ENCODE data around the gene SMIM41. TPM values are rescaled to one million over a fixed set of nuclear protein-coding genes. Genes with fewer than 3 reads are reported as not detected.

Gene SMIM41
- total RNA-seq, 2 experiments from 2014 or later: not detected

GRCh38 chr12:52052468-52053186, 26.9 kb upstream of the SMIM41 start:
- peak overlapping the region; percentile 88 for H3K4me3 Mint-ChIP-seq
- H3K36me3 Mint-ChIP-seq: peaks cover 23% of the 10 kb centered on the region
- intact Hi-C loops (cut with micrococcal nuclease): no loop called here
- CTCF ChIA-PET: interaction anchor here (1.4 to 4.1 kb wide), 4 partner anchors 9 to 27 kb away, joined by 5 to 71 read pairs (median 20); partner anchors contain the start of gene ATG101
- DNase-seq: peak; percentile 43
- H3K27ac Mint-ChIP-seq: peak overlapping the region; percentile 91
- POLR2A ChIA-PET: interaction anchor here (2.4 kb wide), 1 partner anchor 15 kb away, joined by 26 read pairs; no protein-coding TSS in a partner anchor
- H3K9me3 Mint-ChIP-seq: no peaks in the 10 kb centered on the region
- H3K27me3 Mint-ChIP-seq: no peaks in the 10 kb centered on the region
- peaks cover 27% of the 10 kb centered on the region for H3K4me1 Mint-ChIP-seq (ENCODE audit: low read depth)

GRCh38 chr12:52053536-52054209, 25.8 kb upstream of the SMIM41 start:
- POLR2A ChIA-PET: no interaction called here
- Mint-ChIP-seq H3K27me3 (no peaks in the 10 kb centered on the region), H3K36me3 (peaks cover 28% of the 10 kb centered on the region), H3K27ac (no peak overlapping the region), H3K4me1 (ENCODE audit: low read depth) (peaks cover 27% of the 10 kb centered on the region), H3K9me3 (no peaks in the 10 kb centered on the region), H3K4me3 (peak overlapping the region; percentile 88)
- DNase-seq: no peak
- CTCF ChIA-PET: interaction anchor here (4.1 kb wide), 2 partner anchors 16 to 28 kb away, joined by 35 to 71 read pairs; partner anchors contain the start of gene ATG101
- intact Hi-C loops (cut with micrococcal nuclease): no loop called here

GRCh38 chr12:52054231-52054832, 25.2 kb upstream of the SMIM41 start:
- Mint-ChIP-seq H3K27ac (no peak overlapping the region), H3K4me3 (no peak overlapping the region), H3K4me1 (ENCODE audit: low read depth) (peaks cover 24% of the 10 kb centered on the region), H3K9me3 (no peaks in the 10 kb centered on the region), H3K27me3 (no peaks in the 10 kb centered on the region), H3K36me3 (peaks cover 31% of the 10 kb centered on the region)
- CTCF ChIA-PET: interaction anchor here (0.8 to 4.1 kb wide), 5 partner anchors 16 to 31 kb away, joined by 3 to 71 read pairs (median 7); partner anchors contain the start of gene ATG101
- DNase-seq: no peak
- POLR2A ChIA-PET: no interaction called here
- intact Hi-C loops (cut with micrococcal nuclease): no loop called here

GRCh38 chr12:52054833-52055730, 24.4 kb upstream of the SMIM41 start:
- ChIA-PET CTCF (interaction anchor here (0.8 to 1.4 kb wide), 3 partner anchors 15 to 32 kb away, joined by 3 to 7 read pairs (median 4); partner anchors contain the start of gene ATG101), POLR2A (no interaction called here)
- H3K27ac Mint-ChIP-seq: no peak overlapping the region
- no peak for DNase-seq
- no peaks in the 10 kb centered on the region for H3K27me3 Mint-ChIP-seq
- intact Hi-C loops (cut with micrococcal nuclease): no loop called here
- H3K4me3 Mint-ChIP-seq: no peak overlapping the region
- H3K9me3 Mint-ChIP-seq: no peaks in the 10 kb centered on the region
- peaks cover 31% of the 10 kb centered on the region for H3K36me3 Mint-ChIP-seq
- peaks cover 17% of the 10 kb centered on the region for H3K4me1 Mint-ChIP-seq (ENCODE audit: low read depth)

DNA sequence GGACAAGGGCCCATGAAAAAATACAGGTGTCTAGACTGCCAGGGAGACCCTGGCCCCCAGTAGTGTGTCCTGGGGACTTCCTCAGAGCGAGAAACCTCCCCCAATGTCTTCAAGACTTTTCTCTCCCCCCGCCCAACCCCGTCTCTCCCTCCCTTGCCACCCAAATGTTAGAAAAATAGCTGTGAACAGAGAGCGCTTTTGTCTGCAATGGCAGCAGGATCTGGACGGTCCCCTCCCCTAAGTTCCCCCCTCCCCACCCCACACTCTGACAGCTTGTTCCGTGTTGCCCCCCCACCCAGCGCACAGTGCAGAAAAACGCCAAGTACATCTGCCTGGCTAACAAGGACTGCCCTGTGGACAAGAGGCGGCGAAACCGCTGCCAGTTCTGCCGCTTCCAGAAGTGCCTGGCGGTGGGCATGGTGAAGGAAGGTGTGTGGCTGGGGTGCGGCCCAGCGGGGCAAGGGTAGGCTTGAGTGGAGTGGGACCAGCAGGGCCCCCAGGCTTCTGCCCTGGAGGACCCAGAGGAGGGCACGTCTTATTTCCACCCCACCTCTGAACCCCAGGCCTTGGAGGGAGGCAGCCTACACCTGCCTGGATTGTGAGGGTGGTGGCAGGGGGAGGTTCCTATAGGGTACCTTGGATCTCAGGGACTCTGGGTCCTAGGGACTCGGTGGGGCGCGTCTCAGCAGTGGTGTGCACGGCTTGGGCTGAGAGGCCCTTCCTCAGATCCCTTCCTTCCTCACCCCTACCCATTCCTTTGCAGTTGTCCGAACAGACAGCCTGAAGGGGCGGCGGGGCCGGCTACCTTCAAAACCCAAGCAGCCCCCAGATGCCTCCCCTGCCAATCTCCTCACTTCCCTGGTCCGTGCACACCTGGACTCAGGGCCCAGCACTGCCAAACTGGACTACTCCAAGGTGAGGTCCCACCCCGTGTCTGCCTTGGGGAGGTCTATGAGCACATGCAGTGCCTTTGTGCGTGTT, 23.5 kb upstream of the SMIM41 start:
- intact Hi-C loops (cut with micrococcal nuclease): no loop called here
- ChIA-PET CTCF (interaction anchor here (1.0 to 1.4 kb wide), 2 partner anchors 31 to 33 kb away, joined by 3 to 7 read pairs; no protein-coding TSS in a partner anchor), POLR2A (no interaction called here)
- Mint-ChIP-seq H3K4me3 (no peak overlapping the region), H3K36me3 (peaks cover 31% of the 10 kb centered on the region), H3K27me3 (no peaks in the 10 kb centered on the region), H3K27ac (peak overlapping the region; percentile 10), H3K4me1 (ENCODE audit: low read depth) (peaks cover 12% of the 10 kb centered on the region), H3K9me3 (no peaks in the 10 kb centered on the region)
- no peak for DNase-seq

DNA sequence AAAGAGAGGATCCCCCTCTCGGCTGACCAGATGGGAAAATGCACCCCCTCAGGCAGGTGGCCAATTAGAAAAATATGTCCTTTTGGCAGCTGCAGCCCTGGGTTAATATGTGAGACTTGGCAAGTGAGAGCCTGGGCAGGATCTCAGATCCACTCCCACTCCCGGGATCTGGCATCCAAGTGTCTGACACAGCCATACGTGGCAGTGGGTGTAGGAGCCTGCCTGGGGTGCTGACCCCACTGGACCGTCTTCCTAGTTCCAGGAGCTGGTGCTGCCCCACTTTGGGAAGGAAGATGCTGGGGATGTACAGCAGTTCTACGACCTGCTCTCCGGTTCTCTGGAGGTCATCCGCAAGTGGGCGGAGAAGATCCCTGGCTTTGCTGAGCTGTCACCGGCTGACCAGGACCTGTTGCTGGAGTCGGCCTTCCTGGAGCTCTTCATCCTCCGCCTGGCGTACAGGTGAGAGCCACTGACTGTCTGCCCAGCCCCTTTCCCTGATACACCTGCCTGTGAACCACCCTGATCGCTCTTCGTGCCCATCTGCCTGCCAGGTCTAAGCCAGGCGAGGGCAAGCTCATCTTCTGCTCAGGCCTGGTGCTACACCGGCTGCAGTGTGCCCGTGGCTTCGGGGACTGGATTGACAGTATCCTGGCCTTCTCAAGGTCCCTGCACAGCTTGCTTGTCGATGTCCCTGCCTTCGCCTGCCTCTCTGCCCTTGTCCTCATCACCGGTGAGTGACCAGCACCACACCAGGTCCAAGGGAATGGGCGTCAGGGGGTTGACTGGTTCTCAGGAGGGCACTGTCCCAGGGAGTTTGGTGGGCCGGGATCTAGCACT, 22.5 kb upstream of the SMIM41 start:
- Mint-ChIP-seq H3K9me3 (no peaks in the 10 kb centered on the region), H3K27ac (no peak overlapping the region), H3K4me3 (no peak overlapping the region), H3K36me3 (peaks cover 29% of the 10 kb centered on the region), H3K27me3 (no peaks in the 10 kb centered on the region), H3K4me1 (ENCODE audit: low read depth) (peaks cover 11% of the 10 kb centered on the region)
- intact Hi-C loops (cut with micrococcal nuclease): no loop called here
- ChIA-PET POLR2A (no interaction called here), CTCF (no interaction called here)
- DNase-seq: no peak

DNA sequence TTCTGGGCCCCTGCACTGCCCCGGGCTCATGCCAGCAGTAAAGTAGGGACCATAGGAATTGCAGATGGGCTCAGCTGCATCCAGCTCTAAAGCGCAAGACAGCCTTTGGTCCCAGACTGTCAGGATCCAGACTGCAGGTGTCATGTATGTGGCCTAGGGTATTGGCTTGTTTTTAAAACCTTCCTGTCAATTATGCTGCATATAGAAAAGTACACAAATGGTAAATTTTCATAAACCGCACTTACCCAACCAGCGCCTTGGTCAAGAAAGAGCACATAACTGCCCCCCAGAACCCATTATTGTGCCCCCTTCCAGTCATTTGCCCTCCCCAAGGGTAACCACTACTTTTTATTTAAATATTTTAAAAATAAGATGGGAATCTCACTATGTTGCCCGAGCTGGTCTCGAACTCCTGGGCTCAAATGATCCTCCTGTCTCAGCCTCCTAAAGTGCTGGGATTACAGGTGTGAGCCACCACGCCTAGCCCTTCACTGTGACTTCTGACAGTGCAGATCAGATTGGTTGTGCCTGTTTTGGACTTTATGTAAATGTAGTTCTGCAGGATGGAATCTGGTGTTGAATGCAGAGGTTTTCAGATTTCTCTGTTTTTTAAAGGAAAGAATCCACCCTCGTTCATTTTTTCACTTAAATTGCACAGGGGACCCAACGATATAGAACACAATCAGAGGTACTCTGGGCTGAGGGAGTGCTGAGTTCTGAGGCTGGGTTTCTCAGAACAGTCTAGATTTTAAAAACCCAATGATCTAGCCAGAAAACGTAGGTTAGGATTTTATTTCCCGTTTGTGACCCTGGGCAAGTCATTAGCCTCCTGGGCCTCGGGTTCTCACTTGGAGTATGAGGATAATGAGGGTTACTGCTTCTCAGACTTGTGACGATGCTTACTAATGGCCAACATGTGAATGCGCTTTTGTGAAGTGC, 21.6 kb upstream of the SMIM41 start:
- intact Hi-C loops (cut with micrococcal nuclease): no loop called here
- H3K36me3 Mint-ChIP-seq: peaks cover 28% of the 10 kb centered on the region
- no peak for DNase-seq
- ChIA-PET CTCF (no interaction called here), POLR2A (no interaction called here)
- no peak overlapping the region for H3K27ac Mint-ChIP-seq
- no peaks in the 10 kb centered on the region for H3K27me3 Mint-ChIP-seq
- peaks cover 3% of the 10 kb centered on the region for H3K4me1 Mint-ChIP-seq (ENCODE audit: low read depth)
- H3K4me3 Mint-ChIP-seq: no peak overlapping the region
- H3K9me3 Mint-ChIP-seq: no peaks in the 10 kb centered on the region

DNA sequence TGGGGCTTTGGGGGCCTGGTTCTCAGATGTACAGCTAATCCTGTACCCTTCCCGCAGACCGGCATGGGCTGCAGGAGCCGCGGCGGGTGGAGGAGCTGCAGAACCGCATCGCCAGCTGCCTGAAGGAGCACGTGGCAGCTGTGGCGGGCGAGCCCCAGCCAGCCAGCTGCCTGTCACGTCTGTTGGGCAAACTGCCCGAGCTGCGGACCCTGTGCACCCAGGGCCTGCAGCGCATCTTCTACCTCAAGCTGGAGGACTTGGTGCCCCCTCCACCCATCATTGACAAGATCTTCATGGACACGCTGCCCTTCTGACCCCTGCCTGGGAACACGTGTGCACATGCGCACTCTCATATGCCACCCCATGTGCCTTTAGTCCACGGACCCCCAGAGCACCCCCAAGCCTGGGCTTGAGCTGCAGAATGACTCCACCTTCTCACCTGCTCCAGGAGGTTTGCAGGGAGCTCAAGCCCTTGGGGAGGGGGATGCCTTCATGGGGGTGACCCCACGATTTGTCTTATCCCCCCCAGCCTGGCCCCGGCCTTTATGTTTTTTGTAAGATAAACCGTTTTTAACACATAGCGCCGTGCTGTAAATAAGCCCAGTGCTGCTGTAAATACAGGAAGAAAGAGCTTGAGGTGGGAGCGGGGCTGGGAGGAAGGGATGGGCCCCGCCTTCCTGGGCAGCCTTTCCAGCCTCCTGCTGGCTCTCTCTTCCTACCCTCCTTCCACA, 20.7 kb upstream of the SMIM41 start:
- H3K4me1 Mint-ChIP-seq (ENCODE audit: low read depth): no peaks in the 10 kb centered on the region
- H3K27ac Mint-ChIP-seq: no peak overlapping the region
- peaks cover 28% of the 10 kb centered on the region for H3K36me3 Mint-ChIP-seq
- POLR2A ChIA-PET: interaction anchor here (1.2 kb wide), 1 partner anchor 11 kb away, joined by 4 read pairs; the partner anchor contains the start of gene ATG101
- CTCF ChIA-PET: interaction anchor here (1.0 to 2.5 kb wide), 3 partner anchors 11 to 33 kb away, joined by 4 to 13 read pairs (median 9); partner anchors contain the start of gene ATG101
- no peaks in the 10 kb centered on the region for H3K27me3 Mint-ChIP-seq
- no peak overlapping the region for H3K4me3 Mint-ChIP-seq
- H3K9me3 Mint-ChIP-seq: no peaks in the 10 kb centered on the region
- intact Hi-C loops (cut with micrococcal nuclease): no loop called here
- no peak for DNase-seq
